Activated naive CD8-positive, alpha-beta T cell treated with anti-CD3 and anti-CD28 coated beads, Interleukin-2, amount 50 U/mL, for 16 hours (primary cell): ENCODE data around the gene CC2D1A.
"Not testable (repeated sequence)": the region's sequence is repeated elsewhere in the genome, so short reads cannot be mapped to it uniquely, and the experiment has no call there.

Source experiments
- DNase-seq: peaks from one replicate; pipeline ENCODE4 v3.0.0-alpha.2; 2020; ENCODE audit warnings: low read depth, low spot score

Gene CC2D1A

GRCh38 chr19:13908674-13909073, 2.7 kb downstream of the CC2D1A start:
- DNase-seq = no peak

- no peak for DNase-seq
Measured at GRCh38 chr19:13909430-13909829, 3.4 kb downstream of the CC2D1A start.

- DNase-seq = no peak
Measured at GRCh38 chr19:13913352-13913751, 7.4 kb downstream of the CC2D1A start.

GRCh38 chr19:13914777-13915176, 8.8 kb downstream of the CC2D1A start:
- no peak for DNase-seq

GRCh38 chr19:13917888-13918406, 11.9 kb downstream of the CC2D1A start:
- no peak for DNase-seq

- DNase-seq = no peak
Measured at GRCh38 chr19:13918726-13919411, 12.9 kb downstream of the CC2D1A start.

GRCh38 chr19:13920524-13920923, 14.5 kb downstream of the CC2D1A start:
- DNase-seq = no peak

GRCh38 chr19:13920940-13921747, 15.1 kb downstream of the CC2D1A start:
- no peak for DNase-seq

GRCh38 chr19:13922118-13922517, 16.1 kb downstream of the CC2D1A start:
- not testable (repeated sequence) for DNase-seq

- no peak for DNase-seq
Measured at GRCh38 chr19:13923194-13923987, 17.4 kb downstream of the CC2D1A start.

GRCh38 chr19:13926010-13926409, 20.0 kb downstream of the CC2D1A start:
- DNase-seq = no peak

- no peak for DNase-seq
Measured at GRCh38 chr19:13926715-13927114, 20.7 kb downstream of the CC2D1A start.

- no peak for DNase-seq
Measured at GRCh38 chr19:13929340-13929739, 23.3 kb downstream of the CC2D1A start.

GRCh38 chr19:13929956-13930355, 24.0 kb downstream of the CC2D1A start:
- DNase-seq = no peak

GRCh38 chr19:13930402-13930801, 24.4 kb downstream of the CC2D1A start:
- no peak for DNase-seq

GRCh38 chr19:13931391-13932148, 25.6 kb downstream of the CC2D1A start:
- no peak for DNase-seq

GRCh38 chr19:13932149-13932637, 26.2 kb downstream of the CC2D1A start:
- DNase-seq = no peak

GRCh38 chr19:13932911-13933393, 27.0 kb downstream of the CC2D1A start:
- no peak for DNase-seq

- no peak for DNase-seq
Measured at GRCh38 chr19:13934785-13935109, 28.7 kb downstream of the CC2D1A start.

- no peak for DNase-seq
Measured at GRCh38 chr19:13935765-13936510, 29.9 kb downstream of the CC2D1A start.
